NCI-H524 (cell line): ENCODE measurements around the gene CCDC175.

Source experiments
- DNase-seq, 2 experiments: peaks; one replicate each; lab custom pipeline; 2025; lab: John Stamatoyannopoulos, UW

CCDC175 gene

DNA sequence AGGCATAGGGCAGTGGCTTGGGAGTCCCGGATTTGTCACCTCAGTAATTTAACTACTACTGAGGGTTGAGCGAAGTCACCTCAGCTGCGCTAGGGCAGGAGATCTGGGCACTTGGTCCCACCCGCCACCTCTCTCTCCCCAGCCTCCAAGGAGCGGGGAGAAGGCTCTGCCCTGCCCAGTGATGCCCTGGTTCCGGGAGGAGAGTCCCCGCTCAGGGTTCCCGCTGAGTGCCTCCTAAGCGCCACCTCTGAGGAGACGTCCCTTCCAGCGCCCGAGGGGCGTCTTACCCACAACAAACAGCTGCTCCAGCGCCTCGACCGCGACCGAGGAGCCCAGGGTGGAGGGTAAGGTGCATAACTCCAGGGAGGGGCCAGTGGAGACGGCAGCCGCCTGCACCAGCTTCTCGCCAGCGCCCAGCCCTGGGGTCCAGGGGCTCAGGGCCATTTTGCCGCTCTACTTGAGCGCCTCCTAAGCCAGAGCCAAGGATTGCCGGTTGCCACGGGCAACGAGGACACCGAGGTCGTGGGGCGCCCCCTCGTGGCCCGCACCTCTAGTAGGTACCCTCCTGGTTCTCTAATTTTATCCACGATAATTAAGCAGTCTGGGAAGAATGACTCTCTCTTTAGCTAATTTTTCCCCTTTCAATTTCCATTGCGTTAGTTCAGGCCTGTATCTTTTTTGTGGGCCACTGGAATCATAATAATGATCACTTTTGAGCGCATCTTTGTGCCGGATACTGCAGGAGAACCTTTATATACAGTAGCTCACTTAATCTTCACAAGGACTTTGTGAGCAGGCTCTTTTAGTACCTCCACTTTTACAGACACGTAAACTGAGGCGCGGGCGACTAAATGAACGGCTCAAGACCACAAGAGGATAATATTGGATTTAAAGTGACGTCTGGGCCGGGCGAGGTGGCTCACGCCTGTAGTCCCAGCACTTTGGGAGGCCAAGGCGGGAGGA lies at the start of gene CCDC175:
Gene CCDC175 (minus strand): TSS at position 481 of the 963 bp plus-strand sequence. CDS start 37 bp downstream, at position 444.
- DNase-seq = peak; percentile 94 to 98

DNA sequence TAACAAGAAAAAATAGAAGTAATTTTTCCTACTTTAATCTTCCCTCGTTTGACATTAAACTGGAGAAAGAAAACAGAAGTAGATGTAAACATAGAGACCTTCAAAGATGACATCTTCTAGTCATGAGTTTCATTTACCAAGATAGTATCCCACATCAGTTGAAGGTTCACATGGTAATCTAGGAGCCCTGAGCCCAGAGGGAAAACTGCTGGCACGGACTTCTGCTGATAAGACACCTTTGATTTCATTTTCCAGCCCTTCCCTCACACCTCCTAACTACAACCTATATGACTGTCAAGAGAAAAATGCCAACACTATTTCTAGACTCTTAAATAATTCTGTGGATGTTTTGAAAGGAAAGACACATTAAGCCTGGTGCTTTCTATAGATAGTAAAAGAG lies 46.0 kb upstream of the CCDC175 start:
- no peak for DNase-seq

DNA sequence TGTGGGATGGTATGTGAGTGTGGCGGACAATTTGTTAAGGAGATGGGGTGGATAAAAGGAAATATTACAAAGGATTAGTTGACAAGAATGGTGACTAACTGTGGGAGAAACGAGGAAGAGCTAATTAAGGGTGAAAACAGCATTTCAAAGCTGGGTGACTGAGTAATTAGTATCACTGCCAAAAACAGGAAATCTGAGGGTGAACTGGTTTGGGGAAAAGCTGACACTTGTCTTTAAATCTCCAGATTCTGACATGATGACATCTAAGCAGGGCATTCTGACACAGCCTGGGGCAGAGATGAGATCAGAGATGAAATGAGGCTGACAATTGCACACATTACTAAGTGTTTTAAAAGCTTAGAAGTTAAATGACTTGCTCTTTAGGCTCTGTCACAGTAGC lies 42.4 kb upstream of the CCDC175 start:
- no peak for DNase-seq

DNA sequence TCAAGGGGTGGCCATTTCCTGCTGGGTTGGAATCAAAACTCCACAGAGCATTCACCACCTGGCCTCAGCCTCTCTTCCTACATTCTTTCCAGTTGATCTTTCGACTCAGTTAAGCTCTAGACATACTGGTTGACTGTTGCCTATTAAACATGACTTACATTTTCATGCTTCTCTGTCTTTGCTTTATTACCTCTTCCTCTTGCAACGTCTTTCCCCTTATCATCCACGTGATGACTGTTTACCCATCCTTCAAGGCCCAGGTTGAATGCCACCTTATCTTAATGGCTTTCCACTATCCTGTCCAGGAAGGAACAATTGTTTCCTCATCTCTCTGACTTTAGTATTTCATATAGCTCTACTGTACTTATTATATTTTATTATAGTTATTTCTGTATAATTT lies 24.4 kb upstream of the CCDC175 start:
- DNase-seq = no peak

DNA sequence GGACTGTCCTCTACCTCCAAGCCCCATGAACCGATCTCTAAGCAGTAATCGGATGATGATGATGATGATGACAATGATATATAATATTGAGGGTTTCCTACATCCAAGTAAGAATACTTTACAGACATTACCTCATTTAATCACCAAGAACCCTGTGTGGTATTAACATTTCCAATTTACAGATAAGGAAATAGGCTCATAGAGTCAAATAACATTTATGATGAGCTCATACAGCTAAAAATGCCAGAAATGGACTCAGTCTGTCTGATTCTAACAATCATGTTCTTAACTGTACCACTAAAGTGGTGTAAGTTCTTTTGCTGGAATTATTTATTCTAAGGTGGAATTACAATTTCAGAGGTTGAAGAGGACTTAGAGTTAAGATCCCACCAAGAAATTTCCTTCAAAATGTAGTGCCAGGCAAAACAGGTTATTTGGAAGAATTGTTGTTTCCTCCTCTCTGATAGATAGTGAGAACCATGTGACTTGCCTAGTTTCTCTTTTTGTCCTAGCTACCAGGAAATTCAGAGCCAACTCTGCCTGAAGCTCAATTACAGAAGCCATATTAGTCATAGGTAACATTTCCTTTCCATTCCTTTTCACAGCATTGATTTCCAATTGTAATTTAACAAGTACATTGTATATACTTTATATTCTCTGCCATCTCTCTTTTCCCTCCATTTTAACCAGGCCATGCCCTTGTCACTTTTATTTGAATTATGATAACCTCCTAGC lies 23.8 kb upstream of the CCDC175 start:
- DNase-seq = no peak

DNA sequence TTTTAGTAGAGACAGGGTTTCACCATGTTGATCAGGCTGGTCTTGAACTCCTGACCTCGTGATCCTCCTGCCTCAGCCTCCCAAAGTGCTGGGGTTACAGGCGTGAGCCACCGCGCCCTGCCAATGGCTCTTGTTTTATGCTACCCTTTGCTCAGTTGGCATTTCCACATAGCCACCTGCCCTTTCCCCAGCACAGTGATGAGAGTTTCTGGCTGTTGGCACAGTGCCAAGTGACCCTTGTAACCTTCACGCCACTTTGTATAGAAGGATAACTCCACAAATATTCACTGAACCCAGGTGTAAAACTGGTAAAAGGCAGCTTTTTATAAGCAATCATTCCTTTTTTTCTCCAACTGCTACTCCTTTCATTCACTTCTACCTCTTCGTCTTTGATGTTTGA lies 18.5 kb upstream of the CCDC175 start:
- no peak for DNase-seq

DNA sequence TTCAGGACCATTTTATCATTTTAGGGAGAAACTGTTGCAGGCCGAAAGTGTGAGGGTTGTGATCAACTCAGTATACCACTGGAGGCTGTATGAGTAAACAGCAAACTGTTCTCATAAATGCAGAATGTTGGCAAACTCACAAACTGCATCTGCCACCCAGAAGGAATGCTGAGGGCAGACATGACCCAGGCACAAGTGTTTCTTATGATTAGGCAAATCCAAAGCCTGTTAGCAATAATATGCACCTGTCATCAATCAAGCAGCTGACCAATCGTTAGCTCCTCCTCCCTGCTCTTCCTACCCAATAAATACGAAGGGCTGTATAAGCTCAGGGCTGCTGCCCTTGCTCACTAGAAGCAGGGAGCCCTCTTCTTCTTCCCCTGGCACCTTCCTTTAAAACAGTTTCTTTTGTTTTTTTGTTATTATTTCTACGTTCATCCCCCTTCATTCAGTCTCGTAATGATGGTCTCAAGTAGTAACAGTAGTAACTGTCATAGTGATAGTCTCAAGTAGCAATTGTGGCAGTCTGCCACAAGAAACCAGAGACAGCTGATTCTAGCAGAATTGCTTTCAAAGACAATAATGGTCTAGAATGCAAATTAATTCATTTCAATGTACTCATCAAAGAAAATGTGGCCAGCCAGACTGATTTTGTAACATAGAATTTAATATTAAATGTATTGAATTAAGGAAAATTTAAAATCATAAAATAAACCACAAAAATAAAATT lies 15.2 kb upstream of the CCDC175 start:
- peak; percentile 59 to 79 for DNase-seq

DNA sequence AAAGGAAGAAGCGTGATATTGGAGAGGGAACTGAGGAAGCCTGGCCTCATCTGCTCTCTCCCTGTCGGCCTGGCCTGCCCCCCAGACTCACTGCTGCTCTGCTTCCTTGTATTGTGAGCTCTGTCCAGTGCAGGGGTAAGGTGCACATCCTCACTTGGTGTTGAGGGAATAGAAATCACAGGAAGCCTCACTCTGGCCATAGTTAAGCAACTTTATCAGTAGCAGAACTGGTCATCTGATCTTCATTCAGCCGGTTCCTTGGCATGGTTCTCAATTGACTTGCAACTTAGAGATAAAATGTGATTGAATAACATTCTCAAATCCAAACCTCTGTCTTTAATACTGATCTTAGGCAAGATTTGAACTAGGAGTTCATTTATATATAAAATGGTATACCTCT lies 11.5 kb upstream of the CCDC175 start:
- DNase-seq = no peak

DNA sequence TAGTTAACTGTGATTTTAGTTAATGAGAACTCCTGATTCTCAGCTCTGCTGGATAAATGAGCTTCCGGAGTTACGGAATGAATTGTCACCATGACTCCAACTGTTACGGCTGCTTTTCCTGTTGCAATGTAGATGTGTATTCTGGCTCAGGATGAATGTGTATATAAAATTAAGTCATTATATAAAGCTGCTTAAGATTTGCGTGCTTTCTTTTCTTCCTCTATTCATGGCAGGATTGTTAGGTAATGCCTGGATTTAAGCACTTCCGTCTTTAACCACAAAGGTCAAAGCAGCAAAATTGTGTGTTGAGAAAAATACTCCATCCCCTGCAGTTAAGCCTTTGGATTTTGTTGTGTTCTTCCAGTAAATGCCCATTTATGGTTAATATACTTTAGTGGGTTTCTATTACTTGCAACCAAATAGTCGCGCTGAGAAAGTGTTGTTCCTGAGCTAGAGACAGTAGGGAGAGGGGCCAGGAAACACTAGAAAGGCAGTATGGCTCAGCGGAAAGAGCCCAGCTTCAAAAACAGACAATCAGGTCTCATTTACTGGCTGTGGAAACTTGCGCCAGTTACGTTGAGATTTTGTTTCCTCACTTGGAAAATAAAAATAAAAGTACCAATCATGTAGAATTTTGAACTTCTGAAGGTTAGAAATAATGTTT lies 9.4 kb upstream of the CCDC175 start:
- DNase-seq = no peak

DNA sequence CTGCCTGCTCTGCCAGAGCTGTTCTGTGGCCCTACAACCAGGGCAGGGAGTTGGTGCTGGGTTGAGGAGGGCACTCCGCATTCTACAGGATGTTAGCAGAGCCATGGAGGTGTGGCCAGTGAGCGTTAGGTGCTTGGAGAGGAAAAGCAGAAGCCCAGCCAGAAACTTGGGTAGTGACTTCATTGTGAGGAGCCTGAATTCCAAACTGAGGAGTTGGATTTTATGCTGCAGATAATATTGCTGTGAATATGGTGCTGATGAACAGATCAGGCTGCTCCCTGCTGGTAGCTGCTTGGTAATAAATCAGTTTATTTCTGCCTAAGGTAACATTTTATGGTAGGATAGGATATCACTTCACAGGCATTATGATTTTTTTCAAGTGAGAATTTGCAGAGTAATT lies 7.1 kb upstream of the CCDC175 start:
- DNase-seq = peak; percentile 38 to 63

DNA sequence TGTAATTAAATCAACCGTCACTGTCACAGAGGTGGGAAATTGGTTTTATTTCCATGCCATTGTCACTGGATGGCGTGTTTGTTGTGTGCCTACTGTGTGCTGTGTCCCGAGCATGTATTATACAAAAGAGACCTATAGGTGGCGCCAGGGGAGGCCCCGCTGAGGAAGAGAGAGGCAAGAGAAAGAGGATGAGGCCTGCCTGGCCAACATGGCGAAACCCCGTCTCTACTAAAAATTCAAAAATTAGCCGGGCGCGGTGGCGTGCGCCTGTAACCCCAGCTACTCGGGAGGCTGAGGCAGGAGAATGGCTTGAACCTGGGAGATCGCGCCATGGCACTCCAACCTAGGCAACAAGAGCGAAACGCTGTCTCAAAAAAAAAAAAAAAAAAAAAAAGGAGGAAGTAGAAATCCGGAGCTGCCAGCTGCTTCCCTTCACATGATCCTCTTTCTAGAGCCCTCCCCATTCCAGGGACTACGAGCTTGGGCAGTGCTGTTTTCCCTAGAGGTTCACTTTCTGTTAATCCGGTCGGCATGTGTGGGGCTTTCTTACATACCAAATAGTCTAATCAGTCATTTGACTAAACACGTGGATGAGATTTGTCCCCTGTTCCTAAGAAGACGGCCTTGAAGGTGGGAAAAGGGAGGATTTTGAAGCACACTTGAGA lies 6.4 kb upstream of the CCDC175 start:
- peak; percentile 98 to 99 for DNase-seq

DNA sequence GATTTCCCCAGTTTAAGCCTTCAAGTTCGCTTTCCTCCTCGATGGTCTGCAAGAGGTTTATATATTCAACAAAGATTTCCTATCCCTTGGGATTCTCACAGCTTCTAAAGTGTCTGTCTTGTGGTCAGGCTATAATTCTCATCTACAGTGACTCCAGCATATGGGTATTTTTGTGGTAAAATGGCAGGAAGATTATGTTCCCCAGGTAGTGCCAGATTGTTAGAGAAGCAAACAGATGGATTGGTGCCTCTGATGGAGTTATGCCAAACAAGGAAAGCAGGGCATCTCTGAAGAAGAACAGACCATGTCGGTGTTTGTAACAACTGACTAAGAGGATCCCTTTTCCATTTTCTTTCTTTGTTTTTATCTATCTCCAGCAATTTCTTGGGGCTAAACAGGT lies 5.5 kb upstream of the CCDC175 start:
- peak; percentile 88 to 98 for DNase-seq

DNA sequence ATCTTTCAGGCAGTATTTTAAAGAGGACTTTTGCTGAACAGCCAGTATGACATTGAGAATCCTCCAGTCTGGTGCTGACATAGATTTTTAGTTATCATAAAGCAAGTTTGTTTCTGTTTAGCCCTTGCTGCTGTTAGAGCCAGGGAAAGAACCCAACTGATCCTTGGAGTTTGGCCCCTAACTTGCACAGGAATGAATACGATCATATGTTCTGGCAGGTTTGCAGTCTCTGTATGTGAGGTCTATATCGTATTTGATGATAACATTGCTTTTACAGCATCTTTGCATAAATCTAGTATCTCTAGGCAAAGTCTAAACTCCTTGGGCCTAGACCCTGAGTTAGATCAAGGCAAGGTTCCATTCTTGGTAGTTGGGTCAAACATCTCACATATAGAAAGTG lies 4.3 kb upstream of the CCDC175 start:
- no peak for DNase-seq

DNA sequence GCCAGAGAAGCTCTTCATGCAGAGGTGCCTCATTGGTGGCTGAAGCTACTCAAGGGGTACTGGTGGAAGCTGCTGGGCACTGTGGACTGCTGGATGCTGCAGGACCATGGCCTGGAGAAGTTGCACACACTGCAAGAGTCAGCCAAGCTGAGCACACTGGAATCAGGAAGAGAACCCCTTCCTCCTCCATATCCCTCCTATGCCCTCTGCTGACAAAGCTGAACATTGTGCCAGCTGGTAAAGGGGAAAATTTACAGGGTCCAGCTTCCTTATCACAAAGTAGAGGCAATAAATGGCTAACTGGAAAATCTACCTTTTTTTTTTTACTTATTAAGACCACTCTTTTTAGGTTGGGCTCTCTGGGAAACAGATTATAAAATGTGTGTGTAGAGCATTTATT lies 6.5 kb downstream of the CCDC175 start:
- DNase-seq = peak in 1 of 2 experiments; percentile 57

DNA sequence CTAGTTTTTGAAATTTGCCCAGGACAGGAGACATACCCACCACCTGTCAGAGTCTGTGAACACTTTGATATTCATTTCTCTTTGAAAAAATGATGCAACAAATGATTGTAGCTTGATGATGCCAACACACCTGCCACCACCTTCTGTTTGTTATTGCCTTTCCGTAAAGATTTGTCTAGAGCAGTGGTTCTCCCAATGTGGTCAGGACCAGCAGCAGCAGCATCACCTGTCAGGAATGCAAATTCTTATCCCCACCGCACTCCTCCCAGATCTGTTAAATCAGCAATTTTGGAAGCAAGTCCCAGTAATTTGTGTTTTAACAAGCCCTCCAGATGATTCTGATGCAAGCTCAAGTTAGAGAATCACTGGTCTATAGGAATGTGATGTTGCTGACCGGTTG lies 9.9 kb downstream of the CCDC175 start:
- peak in 1 of 2 experiments; percentile 13 for DNase-seq

DNA sequence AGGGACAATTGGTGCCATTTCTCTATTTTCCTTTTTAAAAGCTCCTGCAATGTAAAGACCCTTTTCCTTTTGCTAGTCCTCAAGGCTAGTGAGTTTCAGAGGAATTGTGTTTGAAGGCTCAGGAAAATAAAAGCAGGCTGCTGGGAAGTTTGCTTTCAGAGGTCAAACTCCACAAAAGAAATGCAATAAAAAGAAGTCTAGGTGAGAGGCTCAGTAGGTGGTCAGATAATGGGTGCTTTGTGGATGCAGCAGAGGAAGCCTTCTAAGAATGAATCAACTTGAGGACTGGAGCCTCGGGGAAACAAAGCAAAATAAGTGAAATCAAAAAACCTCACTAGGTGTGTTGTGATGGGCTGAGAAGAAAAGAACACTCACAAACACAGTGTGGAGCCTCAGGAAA lies 10.3 kb downstream of the CCDC175 start:
- no peak for DNase-seq

DNA sequence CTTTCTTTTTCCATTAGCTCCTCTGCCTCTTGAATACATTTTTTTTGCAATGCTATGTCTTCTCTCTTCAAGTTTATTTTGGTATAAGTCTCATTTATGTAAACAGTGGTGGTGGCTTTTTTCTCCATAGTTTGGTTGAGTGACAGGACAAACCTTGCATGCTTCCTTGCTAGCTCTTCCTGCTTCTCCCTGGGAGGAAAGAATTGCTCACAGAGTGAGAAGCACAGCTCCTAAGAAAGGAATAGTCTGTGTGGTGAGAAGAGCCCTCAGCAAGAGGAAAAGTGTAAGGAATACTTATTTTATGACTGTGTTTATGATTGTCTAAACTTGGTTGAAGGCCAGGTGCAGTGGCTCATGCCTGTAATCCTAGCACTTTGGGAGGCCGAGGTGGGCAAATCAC lies 11.5 kb downstream of the CCDC175 start:
- no peak for DNase-seq

DNA sequence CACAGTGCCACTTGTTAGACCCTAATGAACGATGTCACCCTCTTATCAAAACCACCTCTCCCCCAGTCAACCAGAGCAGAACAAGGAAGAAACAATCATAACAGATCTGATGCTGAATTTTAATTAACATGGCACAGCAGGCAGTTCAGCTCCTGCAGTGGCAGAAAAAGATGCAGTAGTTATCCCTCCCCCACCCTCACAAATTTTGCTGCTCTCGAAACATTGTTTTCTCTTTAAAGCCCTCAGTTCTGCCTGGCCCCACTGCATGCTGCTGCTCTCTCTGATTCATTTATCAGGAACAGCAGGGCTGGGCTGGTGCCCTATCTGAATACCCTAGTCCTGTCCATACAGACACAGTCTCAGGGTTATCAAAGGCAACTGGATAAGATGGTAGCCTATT lies 12.2 kb downstream of the CCDC175 start:
- DNase-seq = peak in 1 of 2 experiments; percentile 27

DNA sequence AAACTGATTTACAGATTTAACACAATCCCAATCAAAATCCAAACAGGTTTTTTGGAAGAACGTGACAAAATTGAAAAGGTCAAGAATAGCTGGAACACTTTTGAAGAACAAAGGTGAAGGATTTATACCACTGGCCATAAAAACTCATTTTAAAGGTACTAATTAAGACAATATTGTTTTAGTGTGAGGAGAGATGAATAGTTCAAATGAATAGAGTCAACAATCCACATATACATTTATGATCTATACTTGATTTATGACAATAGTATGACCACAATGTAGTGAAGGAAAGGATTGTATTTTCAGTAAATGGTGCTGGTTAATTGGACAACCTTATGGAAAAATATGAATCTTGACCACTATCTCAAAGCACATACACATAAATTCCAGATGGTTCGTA lies 29.3 kb downstream of the CCDC175 start:
- DNase-seq = no peak

DNA sequence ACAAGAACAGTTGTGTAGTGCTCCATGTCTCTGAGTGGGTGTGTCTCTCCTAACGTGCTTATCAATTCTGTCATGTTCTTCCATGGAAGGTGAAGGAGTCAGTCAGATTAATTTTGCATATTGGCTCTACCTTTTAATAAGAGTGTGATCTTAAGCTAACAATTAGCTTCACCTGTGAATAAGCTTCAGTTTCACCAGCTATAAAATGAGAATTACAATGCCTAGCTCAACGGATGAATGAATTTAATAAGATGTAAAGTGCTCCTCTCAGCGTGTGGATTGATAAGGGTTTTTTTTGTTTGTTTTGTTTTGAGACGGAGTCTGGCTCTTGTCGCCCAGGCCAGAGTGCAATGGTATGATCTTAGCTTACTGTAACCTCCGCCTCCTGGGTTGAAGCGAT lies 32.7 kb downstream of the CCDC175 start:
- no peak for DNase-seq

DNA sequence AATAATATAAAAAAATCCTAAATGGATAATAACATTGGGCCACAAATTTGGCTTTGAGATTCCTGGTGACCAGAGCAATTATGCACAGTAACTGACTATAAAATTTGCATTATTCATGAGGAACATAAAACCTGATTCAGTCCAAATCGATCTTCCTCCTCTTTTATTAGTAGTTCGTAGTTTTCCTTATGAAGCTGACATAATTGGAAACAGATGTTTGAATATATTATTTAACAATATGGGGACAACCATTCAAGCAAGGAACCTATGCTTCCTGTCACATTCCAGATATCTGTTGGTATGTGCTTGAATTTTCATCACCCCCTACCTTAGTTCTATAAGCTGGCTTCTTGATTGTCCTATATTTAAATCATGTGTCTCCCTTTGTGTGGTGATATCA lies 34.9 kb downstream of the CCDC175 start:
- no peak for DNase-seq
